Epithelial cell of proximal tubule (primary cell): ENCODE measurements around the gene MGP. TPM values are rescaled to one million over a fixed set of nuclear protein-coding genes. Genes with fewer than 3 reads are reported as not detected.

Experiments used
- DNase-seq: peaks from one replicate; pipeline ENCODE4 v3.0.0-alpha.2; 2011; ENCODE audit warnings: low read depth
- H3K4me3 ChIP-seq: 2 replicates; pipeline ENCODE4 v1.5.1; 2011; ENCODE audit warnings: low read depth, mild to moderate bottlenecking, low read length
- total RNA-seq: library from RNA; depleted of rRNA; stranded (reverse); fragments of >200 nt; gene quantifications from 2 replicates; pipeline ENCODE4 v1.2.3, GENCODE V29; 2015
- TF ChIP-seq, protein P1 (sequence below): conservative IDR thresholded peaks from 2 replicates; pipeline ENCODE4 v1.5.1; 2012; ENCODE audit warnings: low read depth, mild to moderate bottlenecking, low read length

Gene MGP
- 0.72 and 9.3 TPM in 2 replicates for total RNA-seq

DNA sequence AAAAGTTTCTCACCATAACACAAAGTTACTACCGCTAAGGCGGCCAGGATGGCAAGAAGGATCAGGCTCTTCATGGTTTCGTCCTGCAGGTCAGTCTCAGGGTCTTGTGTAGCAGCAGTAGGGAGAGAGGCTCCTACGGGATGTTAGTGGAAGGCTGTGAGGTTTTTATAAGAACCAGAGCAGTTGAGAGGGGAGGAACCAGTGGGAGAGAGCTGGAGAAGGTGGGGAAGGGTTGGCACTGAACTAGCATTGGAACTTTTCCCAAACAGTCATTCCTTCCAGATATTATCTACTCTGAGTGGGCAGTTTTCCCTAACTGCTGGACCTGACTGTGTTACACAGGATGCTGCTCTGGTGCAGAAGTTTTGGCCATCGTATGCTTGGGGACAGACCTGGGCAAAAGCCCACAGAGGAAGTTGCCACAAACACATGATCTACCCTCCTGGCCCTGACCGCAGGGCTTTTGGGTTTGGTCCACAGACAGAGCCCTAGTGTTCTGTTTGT, at the start of gene MGP:
Gene MGP, minus strand, starts transcription at position 137 of the 504 bp plus-strand sequence. Its CDS starts 63 bp downstream, at position 74.
- TF ChIP-seq, protein P1, sequence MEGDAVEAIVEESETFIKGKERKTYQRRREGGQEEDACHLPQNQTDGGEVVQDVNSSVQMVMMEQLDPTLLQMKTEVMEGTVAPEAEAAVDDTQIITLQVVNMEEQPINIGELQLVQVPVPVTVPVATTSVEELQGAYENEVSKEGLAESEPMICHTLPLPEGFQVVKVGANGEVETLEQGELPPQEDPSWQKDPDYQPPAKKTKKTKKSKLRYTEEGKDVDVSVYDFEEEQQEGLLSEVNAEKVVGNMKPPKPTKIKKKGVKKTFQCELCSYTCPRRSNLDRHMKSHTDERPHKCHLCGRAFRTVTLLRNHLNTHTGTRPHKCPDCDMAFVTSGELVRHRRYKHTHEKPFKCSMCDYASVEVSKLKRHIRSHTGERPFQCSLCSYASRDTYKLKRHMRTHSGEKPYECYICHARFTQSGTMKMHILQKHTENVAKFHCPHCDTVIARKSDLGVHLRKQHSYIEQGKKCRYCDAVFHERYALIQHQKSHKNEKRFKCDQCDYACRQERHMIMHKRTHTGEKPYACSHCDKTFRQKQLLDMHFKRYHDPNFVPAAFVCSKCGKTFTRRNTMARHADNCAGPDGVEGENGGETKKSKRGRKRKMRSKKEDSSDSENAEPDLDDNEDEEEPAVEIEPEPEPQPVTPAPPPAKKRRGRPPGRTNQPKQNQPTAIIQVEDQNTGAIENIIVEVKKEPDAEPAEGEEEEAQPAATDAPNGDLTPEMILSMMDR, result no peak
- DNase-seq, result no peak
- H3K4me3 ChIP-seq, result no peak within 1 kb of the TSS

GRCh38 chr12:14935031-14935430, 49.4 kb upstream of the MGP start:
- TF ChIP-seq, protein P1, result no peak
- DNase-seq, result no peak
- no peak overlapping the region for H3K4me3 ChIP-seq

- TF ChIP-seq, protein P1, result no peak
- no peak overlapping the region for H3K4me3 ChIP-seq
- DNase-seq, result no peak
Observed at GRCh38 chr12:14934511-14934910, 48.9 kb upstream of the MGP start.

DNA sequence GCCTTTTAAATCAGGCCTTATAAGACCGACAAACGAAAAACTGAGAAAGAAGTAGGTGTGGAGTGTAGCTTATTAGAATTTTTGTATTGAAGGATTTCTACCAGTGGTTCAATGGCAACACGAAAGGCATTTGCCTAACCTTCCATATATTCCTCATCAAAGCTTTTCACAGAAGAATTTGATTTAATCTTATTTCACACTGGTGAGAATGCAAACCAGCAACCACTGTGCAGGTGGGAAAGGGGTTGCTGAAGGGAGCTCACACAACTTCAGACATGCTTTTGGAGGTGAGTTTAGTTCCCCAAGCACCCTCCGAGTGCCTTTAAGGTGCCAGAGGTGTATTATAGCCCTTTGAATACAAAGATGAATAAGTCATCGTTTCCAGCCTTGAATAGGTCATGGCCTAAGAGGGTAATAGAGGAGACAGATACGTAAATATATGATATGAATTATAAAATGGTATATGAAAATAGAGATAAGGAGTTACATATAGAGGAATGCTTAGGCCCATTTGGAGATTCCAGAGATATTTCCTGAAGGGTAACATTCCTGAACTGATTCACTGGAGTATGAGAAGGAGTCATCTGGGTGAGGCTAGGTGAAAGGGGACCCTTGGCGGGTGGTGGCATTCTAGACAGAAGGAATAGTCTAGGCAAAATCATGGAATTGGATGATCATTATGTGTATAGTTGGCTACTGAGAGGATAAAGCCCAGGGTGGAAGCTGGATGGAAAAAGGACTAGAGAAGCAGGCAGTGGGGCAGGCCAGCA, 46.3 kb upstream of the MGP start:
- TF ChIP-seq, protein P1, result no peak

GRCh38 chr12:14931359-14931758, 45.7 kb upstream of the MGP start:
- no peak overlapping the region for H3K4me3 ChIP-seq
- TF ChIP-seq, protein P1, result no peak
- no peak for DNase-seq

More for the DNA sequence above, 46.3 kb upstream of the MGP start:
- no peak for DNase-seq
- no peak overlapping the region for H3K4me3 ChIP-seq

- no peak for DNase-seq
- TF ChIP-seq, protein P1, result no peak
Observed at GRCh38 chr12:14930299-14930698, 44.6 kb upstream of the MGP start.

DNA sequence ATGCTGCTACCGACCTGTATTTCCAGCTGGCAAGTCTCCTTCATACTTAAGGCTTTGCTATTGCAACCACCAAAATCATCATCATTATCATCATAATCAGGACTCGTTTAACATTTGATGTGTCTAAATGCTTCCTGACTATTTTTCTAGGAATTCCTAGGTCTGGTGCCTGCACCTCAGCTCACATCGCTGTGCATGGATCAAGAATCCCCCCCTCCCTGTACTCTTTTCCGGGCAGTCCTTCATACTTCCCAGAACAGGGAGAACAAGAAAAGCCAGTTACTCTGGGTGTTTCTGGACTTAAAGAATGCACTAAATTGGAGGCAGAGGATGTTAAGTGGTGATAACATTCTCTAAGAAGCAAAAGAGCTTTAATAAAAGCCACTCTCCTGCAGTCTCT, 43.3 kb upstream of the MGP start:
- H3K4me3 ChIP-seq, result no peak overlapping the region
- TF ChIP-seq, protein P1, result no peak
- DNase-seq, result no peak

More at GRCh38 chr12:14930299-14930698, 44.6 kb upstream of the MGP start:
- H3K4me3 ChIP-seq, result no peak overlapping the region
